ENCODE measurements around the gene MR1.

MR1 gene

DNA sequence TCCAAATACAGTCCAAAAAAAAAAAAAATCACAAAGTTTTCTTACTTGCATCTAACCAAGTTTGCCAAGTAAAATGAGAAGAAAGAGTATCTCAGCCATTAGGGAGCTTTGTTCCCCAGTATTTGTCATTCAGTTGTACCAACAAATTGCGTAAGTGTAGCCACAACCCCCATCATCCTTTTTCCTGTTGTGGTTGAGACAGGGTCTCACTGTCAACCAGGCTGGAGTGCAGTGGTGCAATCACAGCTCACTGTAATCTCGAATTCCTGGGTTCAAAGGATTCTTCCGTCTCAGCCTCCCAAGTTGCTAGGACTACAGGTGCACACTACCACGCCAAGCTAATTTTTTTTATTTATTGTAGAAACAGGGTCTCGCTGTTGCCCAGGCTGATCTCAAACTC is 20.6 kb upstream of the MR1 start:
- H3K4me3 ChIP-seq (ENCODE audit: insufficient read depth, low read depth, low read length), result no peak overlapping the region
- WGBS, 2 experiments, result 80 to 84% methylated on average over 5 of the region's 5 CpGs
- H3K4me1 ChIP-seq (ENCODE audit: control insufficient read depth, insufficient read depth, low read length), result no peaks in the 10 kb centered on the region
- H3K27me3 ChIP-seq (ENCODE audit: control insufficient read depth, insufficient read depth, low read length, poor library complexity, severe bottlenecking), result no peaks in the 10 kb centered on the region
- H3K27ac ChIP-seq (ENCODE audit: insufficient read depth, low read depth, low read length, poor library complexity, severe bottlenecking), result no peak overlapping the region
- H3K36me3 ChIP-seq (ENCODE audit: control insufficient read depth, insufficient read depth, low read length), result no peaks in the 10 kb centered on the region
- H3K9me3 ChIP-seq (ENCODE audit: control insufficient read depth, low read length), result no peaks in the 10 kb centered on the region

DNA sequence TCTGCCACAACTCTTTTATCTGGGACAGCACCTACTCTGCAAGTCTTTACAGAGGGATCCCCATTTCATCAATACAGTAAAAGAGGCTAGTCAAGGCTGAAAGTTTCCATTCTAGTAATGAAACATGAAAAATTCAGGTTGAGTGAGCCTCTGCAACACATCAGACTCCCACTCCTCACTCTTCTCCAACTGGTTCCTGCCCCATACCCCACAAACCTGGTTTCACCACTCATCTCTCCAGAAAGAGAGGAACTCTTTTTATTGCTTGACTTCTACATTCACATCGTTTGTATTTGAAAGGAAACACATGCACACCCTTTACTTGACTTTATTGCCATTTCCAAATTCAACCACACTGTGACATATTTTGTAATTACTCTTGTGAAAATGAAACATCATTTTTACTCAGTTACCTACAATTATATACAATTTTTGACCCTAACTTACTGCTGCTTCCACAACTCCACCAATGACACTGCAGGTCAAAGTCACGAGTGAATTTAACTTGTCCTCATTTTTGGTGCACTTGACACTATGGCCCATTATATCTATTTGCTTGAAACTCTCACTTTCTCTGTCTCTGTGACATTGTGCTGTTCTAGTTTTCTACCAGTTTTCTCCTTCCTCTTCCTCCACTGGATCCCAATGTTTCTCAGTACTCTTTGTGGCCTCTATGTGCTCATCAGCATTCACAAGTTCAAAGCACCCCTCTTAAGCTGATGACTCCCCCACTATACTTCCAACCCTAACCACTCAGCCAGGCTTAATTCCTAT is 19.1 kb upstream of the MR1 start:
- Histone ChIP-seq H3K27ac (ENCODE audit: insufficient read depth, low read depth, low read length, poor library complexity, severe bottlenecking) (no peak overlapping the region), H3K9me3 (ENCODE audit: control insufficient read depth, low read length) (no peaks in the 10 kb centered on the region), H3K27me3 (ENCODE audit: control insufficient read depth, insufficient read depth, low read length, poor library complexity, severe bottlenecking) (no peaks in the 10 kb centered on the region), H3K36me3 (ENCODE audit: control insufficient read depth, insufficient read depth, low read length) (no peaks in the 10 kb centered on the region), H3K4me3 (ENCODE audit: insufficient read depth, low read depth, low read length) (no peak overlapping the region), H3K4me1 (ENCODE audit: control insufficient read depth, insufficient read depth, low read length) (no peaks in the 10 kb centered on the region)
- WGBS, 2 experiments, result 91 to 92% methylated on average over 2 of the region's 2 CpGs

- Histone ChIP-seq H3K27me3 (ENCODE audit: control insufficient read depth, insufficient read depth, low read length, poor library complexity, severe bottlenecking) (no peaks in the 10 kb centered on the region), H3K4me1 (ENCODE audit: control insufficient read depth, insufficient read depth, low read length) (no peaks in the 10 kb centered on the region), H3K27ac (ENCODE audit: insufficient read depth, low read depth, low read length, poor library complexity, severe bottlenecking) (no peak overlapping the region), H3K4me3 (ENCODE audit: insufficient read depth, low read depth, low read length) (no peak overlapping the region), H3K9me3 (ENCODE audit: control insufficient read depth, low read length) (no peaks in the 10 kb centered on the region), H3K36me3 (ENCODE audit: control insufficient read depth, insufficient read depth, low read length) (no peaks in the 10 kb centered on the region)
These were observed 18.6 kb upstream of the MR1 start for GRCh38 chr1:181015251-181015615.

GRCh38 chr1:181016563-181016962 is 17.2 kb upstream of the MR1 start:
- Histone ChIP-seq H3K36me3 (ENCODE audit: control insufficient read depth, insufficient read depth, low read length) (no peaks in the 10 kb centered on the region), H3K4me1 (ENCODE audit: control insufficient read depth, insufficient read depth, low read length) (peaks cover 8% of the 10 kb centered on the region), H3K27ac (ENCODE audit: insufficient read depth, low read depth, low read length, poor library complexity, severe bottlenecking) (no peak overlapping the region), H3K4me3 (ENCODE audit: insufficient read depth, low read depth, low read length) (no peak overlapping the region), H3K9me3 (ENCODE audit: control insufficient read depth, low read length) (no peaks in the 10 kb centered on the region), H3K27me3 (ENCODE audit: control insufficient read depth, insufficient read depth, low read length, poor library complexity, severe bottlenecking) (no peaks in the 10 kb centered on the region)
- WGBS, 2 experiments, result 93% methylated on average over 7 to 8 of the region's 8 CpGs

DNA sequence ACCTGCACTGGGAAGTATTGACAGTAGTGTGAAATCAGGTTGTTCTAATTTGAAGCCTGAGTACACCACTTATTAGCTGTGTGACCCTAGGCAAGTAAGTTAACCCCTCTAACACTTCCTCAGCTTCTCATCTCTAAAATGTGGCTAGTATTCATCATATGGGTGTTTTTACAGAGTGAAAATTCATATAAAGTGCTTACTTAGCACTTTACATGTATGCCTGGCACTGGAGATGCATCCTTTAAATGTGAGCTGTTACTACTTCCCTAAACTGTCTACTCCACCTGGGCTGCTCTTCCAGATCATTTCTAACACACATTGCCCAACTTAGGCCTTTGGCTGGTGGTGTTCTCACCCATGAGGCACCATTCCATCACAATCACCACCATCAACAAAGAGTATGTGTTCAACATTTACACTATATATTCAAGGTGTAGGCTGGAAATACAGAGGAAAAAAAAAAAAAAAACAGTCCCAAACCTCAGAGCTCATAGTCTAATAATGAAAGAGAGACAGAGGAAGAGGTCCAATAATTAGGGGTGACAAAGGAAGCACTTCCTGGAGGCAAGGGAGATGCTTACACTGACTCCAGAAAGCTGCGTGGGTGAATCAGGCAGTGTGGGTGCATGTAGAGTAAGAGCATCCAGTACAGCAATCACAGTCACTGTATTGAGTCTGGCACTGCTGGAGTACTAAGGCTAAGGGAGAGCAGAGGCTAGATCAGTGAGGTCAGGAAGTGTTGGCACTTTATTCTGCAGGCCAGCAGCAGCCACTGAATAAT is 14.7 kb upstream of the MR1 start:
- Histone ChIP-seq H3K4me1 (ENCODE audit: control insufficient read depth, insufficient read depth, low read length) (peaks cover 8% of the 10 kb centered on the region), H3K9me3 (ENCODE audit: control insufficient read depth, low read length) (no peaks in the 10 kb centered on the region), H3K36me3 (ENCODE audit: control insufficient read depth, insufficient read depth, low read length) (no peaks in the 10 kb centered on the region), H3K27me3 (ENCODE audit: control insufficient read depth, insufficient read depth, low read length, poor library complexity, severe bottlenecking) (no peaks in the 10 kb centered on the region), H3K27ac (ENCODE audit: insufficient read depth, low read depth, low read length, poor library complexity, severe bottlenecking) (no peak overlapping the region), H3K4me3 (ENCODE audit: insufficient read depth, low read depth, low read length) (no peak overlapping the region)
- WGBS, 2 experiments, result 45 to 53% methylated on average over 1 of the region's 1 CpG

DNA sequence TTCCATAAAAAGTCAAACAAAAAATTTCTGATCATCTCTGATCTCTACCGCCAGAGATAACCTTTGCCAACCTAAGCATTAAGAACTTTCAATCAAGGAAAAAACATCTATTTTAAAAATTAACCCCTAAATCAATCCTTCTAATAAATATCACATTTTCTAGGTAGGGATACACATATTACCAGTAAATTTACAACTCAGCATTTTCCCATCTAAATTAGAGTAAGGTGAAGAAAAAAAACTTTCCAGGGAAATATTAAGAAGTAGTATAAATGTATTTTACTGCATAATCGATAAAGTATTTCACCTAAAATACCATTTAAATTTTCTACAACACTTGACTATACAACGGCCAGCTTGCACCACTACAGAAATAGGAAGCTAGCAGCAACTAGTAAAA is 12.6 kb upstream of the MR1 start:
- H3K9me3 ChIP-seq (ENCODE audit: control insufficient read depth, low read length), result no peaks in the 10 kb centered on the region
- no peaks in the 10 kb centered on the region for H3K27me3 ChIP-seq (ENCODE audit: control insufficient read depth, insufficient read depth, low read length, poor library complexity, severe bottlenecking)
- no peaks in the 10 kb centered on the region for H3K36me3 ChIP-seq (ENCODE audit: control insufficient read depth, insufficient read depth, low read length)
- H3K4me1 ChIP-seq (ENCODE audit: control insufficient read depth, insufficient read depth, low read length), result peaks cover 8% of the 10 kb centered on the region
- no peak overlapping the region for H3K27ac ChIP-seq (ENCODE audit: insufficient read depth, low read depth, low read length, poor library complexity, severe bottlenecking)
- 70 to 76% methylated on average over 2 to 3 of the region's 3 CpGs for WGBS, 2 experiments
- H3K4me3 ChIP-seq (ENCODE audit: insufficient read depth, low read depth, low read length), result peak overlapping the region; percentile 97

- no peaks in the 10 kb centered on the region for H3K9me3 ChIP-seq (ENCODE audit: control insufficient read depth, low read length)
- H3K36me3 ChIP-seq (ENCODE audit: control insufficient read depth, insufficient read depth, low read length), result no peaks in the 10 kb centered on the region
- peaks cover 8% of the 10 kb centered on the region for H3K4me1 ChIP-seq (ENCODE audit: control insufficient read depth, insufficient read depth, low read length)
- WGBS, 2 experiments, result 0% methylated on average over 22 to 23 of the region's 23 CpGs
- H3K4me3 ChIP-seq (ENCODE audit: insufficient read depth, low read depth, low read length), result peak overlapping the region; percentile 97
- H3K27ac ChIP-seq (ENCODE audit: insufficient read depth, low read depth, low read length, poor library complexity, severe bottlenecking), result peak overlapping the region; percentile 92
- no peaks in the 10 kb centered on the region for H3K27me3 ChIP-seq (ENCODE audit: control insufficient read depth, insufficient read depth, low read length, poor library complexity, severe bottlenecking)
These were observed 11.9 kb upstream of the MR1 start for GRCh38 chr1:181021811-181022434.

GRCh38 chr1:181023265-181024057 is 10.3 kb upstream of the MR1 start:
- Histone ChIP-seq H3K9me3 (ENCODE audit: control insufficient read depth, low read length) (no peaks in the 10 kb centered on the region), H3K36me3 (ENCODE audit: control insufficient read depth, insufficient read depth, low read length) (no peaks in the 10 kb centered on the region), H3K27me3 (ENCODE audit: control insufficient read depth, insufficient read depth, low read length, poor library complexity, severe bottlenecking) (no peaks in the 10 kb centered on the region), H3K4me3 (ENCODE audit: insufficient read depth, low read depth, low read length) (no peak overlapping the region), H3K27ac (ENCODE audit: insufficient read depth, low read depth, low read length, poor library complexity, severe bottlenecking) (no peak overlapping the region), H3K4me1 (ENCODE audit: control insufficient read depth, insufficient read depth, low read length) (peaks cover 8% of the 10 kb centered on the region)
- 82 to 95% methylated on average over 8 to 9 of the region's 10 CpGs for WGBS, 2 experiments

DNA sequence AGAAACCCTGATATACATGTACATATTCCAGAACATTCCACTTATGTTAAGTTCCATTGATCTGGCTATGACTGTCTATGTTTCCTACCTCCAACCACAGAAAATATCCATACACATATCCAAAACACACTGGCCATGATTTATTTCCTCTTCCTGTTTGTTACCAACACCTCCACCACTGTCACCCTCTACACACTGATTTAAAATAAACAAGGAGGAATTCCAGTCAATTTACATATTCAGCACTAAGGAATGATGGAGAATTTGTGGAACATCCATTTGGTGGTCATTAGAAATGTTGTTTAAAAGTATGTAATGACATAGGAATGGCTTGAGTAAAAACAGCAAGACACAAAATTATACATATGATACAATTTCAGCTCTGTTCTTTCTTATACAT is 5.6 kb upstream of the MR1 start:
- H3K27ac ChIP-seq (ENCODE audit: insufficient read depth, low read depth, low read length, poor library complexity, severe bottlenecking), result no peak overlapping the region
- no peaks in the 10 kb centered on the region for H3K27me3 ChIP-seq (ENCODE audit: control insufficient read depth, insufficient read depth, low read length, poor library complexity, severe bottlenecking)
- H3K4me1 ChIP-seq (ENCODE audit: control insufficient read depth, insufficient read depth, low read length), result peaks cover 2% of the 10 kb centered on the region
- H3K9me3 ChIP-seq (ENCODE audit: control insufficient read depth, low read length), result no peaks in the 10 kb centered on the region
- no peak overlapping the region for H3K4me3 ChIP-seq (ENCODE audit: insufficient read depth, low read depth, low read length)
- no peaks in the 10 kb centered on the region for H3K36me3 ChIP-seq (ENCODE audit: control insufficient read depth, insufficient read depth, low read length)

DNA sequence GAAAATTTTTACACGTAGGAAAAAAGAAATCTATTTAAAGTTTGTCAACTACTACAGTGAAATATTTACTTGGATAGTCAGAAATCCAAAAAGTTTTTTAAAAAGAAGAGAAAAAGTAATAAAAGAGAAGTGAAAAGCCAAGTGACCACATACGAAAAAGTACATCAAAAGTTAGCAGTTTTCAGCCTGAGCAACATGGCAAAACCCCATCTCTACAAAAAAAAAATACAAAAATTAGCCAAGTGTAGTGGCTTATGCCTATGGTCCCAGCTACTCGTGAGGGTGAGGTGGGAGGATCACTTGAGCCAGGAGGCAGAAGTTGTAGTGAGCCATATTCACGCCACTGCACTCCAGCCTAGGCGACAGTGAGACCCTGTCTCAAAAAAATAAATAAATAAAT is 5.2 kb upstream of the MR1 start:
- Histone ChIP-seq H3K4me3 (ENCODE audit: insufficient read depth, low read depth, low read length) (no peak overlapping the region), H3K27ac (ENCODE audit: insufficient read depth, low read depth, low read length, poor library complexity, severe bottlenecking) (no peak overlapping the region), H3K27me3 (ENCODE audit: control insufficient read depth, insufficient read depth, low read length, poor library complexity, severe bottlenecking) (no peaks in the 10 kb centered on the region), H3K9me3 (ENCODE audit: control insufficient read depth, low read length) (no peaks in the 10 kb centered on the region), H3K36me3 (ENCODE audit: control insufficient read depth, insufficient read depth, low read length) (no peaks in the 10 kb centered on the region), H3K4me1 (ENCODE audit: control insufficient read depth, insufficient read depth, low read length) (peaks cover 4% of the 10 kb centered on the region)
- WGBS, 2 experiments, result 81 to 98% methylated on average over 3 of the region's 5 CpGs

Data from ectodermal cell (in vitro differentiated cells).